GM13976 (cell line): ENCODE results near the gene NQO1.

ENCODE experiments used
- DNase-seq: peaks from one replicate; pipeline ENCODE4 v3.0.0; 2012; ENCODE audit warnings: low spot score
- CTCF ChIP-seq: IDR thresholded peaks from 2 replicates; pipeline ENCODE4 v1.5.1; 2012; ENCODE audit warnings: borderline replicate concordance, mild to moderate bottlenecking; ENCODE audit not compliant: insufficient read depth; ENCODE audit errors: extremely low read depth, missing control alignments, control extremely low read depth
- in situ Hi-C: fragments of 300-500 bp; cut with MboI; formaldehyde crosslinking; loops from one replicate; pipeline ENCODE4 v1.12.0; 2022; ENCODE audit warnings: low sequenced_read_pairs, mixed read lengths, inconsistent platforms; ENCODE audit not compliant: unreplicated experiment

Gene NQO1

GRCh38 chr16:69754469-69755310 is 28.3 kb upstream of the NQO1 start, which contains the start of gene NOB1:
Gene NOB1 (minus strand): TSS chr16:69754926. CDS start chr16:69754910, 16 bp downstream.
- TF ChIP-seq CTCF, result peak; percentile 97
- peak; percentile 95 for DNase-seq
- in situ Hi-C loops, result no loop called here

- no peak for TF ChIP-seq CTCF
- no peak for DNase-seq
- in situ Hi-C loops, result no loop called here
Observed at GRCh38 chr16:69754143-69754468, 27.7 kb upstream of the NQO1 start.

GRCh38 chr16:69748694-69749345 is 22.5 kb upstream of the NQO1 start:
- no peak for TF ChIP-seq CTCF
- in situ Hi-C loops, result no loop called here
- no peak for DNase-seq

GRCh38 chr16:69747115-69747514 is 20.8 kb upstream of the NQO1 start:
- TF ChIP-seq CTCF, result no peak
- DNase-seq, result no peak
- in situ Hi-C loops, result no loop called here

GRCh38 chr16:69745959-69746358 is 19.6 kb upstream of the NQO1 start:
- in situ Hi-C loops, result no loop called here
- no peak for TF ChIP-seq CTCF
- DNase-seq, result no peak

- DNase-seq, result no peak
- in situ Hi-C loops, result no loop called here
- no peak for TF ChIP-seq CTCF
Observed at GRCh38 chr16:69745232-69745612, 18.9 kb upstream of the NQO1 start.
